ACHN (cell line): ENCODE data around the gene FAM163B.
A peak's percentile ranks its signal among the peaks of the same experiment; 100 is the strongest.

Experiments used
- DNase-seq: peaks from one replicate; pipeline ENCODE4 v3.0.0-alpha.2; 2015
- in situ Hi-C: cut with HindIII; loops from 2 replicates; pipeline ENCODE4 v1.10.0; 2017; ENCODE audit warnings: low sequenced_read_pairs, low pct_ligation_motif_present, low pct_unique_long_range_greater_than_20kb

FAM163B gene

GRCh38 chr9:133543772-133544467, 65.3 kb downstream of the FAM163B start:
- DNase-seq: no peak
- in situ Hi-C loops: no loop called here

GRCh38 chr9:133542002-133542401, 67.2 kb downstream of the FAM163B start:
- no peak for DNase-seq
- in situ Hi-C loops: no loop called here

- DNase-seq: no peak
- in situ Hi-C loops: no loop called here
Measured at GRCh38 chr9:133540698-133541025, 68.5 kb downstream of the FAM163B start.

- in situ Hi-C loops: no loop called here
- no peak for DNase-seq
Measured at GRCh38 chr9:133539991-133540697, 69.0 kb downstream of the FAM163B start.

- no peak for DNase-seq
- in situ Hi-C loops: no loop called here
Measured at GRCh38 chr9:133538851-133539833, 70.0 kb downstream of the FAM163B start.

- in situ Hi-C loops: no loop called here
- DNase-seq: no peak
Measured at GRCh38 chr9:133538176-133538575, 71.0 kb downstream of the FAM163B start.

GRCh38 chr9:133537257-133537656, 71.9 kb downstream of the FAM163B start:
- DNase-seq: no peak
- in situ Hi-C loops: no loop called here

GRCh38 chr9:133536536-133536935, 72.7 kb downstream of the FAM163B start:
- DNase-seq: no peak
- in situ Hi-C loops: no loop called here

- in situ Hi-C loops: no loop called here
- DNase-seq: no peak
Measured at GRCh38 chr9:133536080-133536479, 73.1 kb downstream of the FAM163B start.

GRCh38 chr9:133535306-133535877, 73.8 kb downstream of the FAM163B start:
- DNase-seq: no peak
- in situ Hi-C loops: no loop called here

GRCh38 chr9:133534346-133535291, 74.6 kb downstream of the FAM163B start, which contains the start of gene ADAMTSL2:
Gene ADAMTSL2 (plus strand): TSS chr9:133534704. CDS start chr9:133536713, 2,009 bp downstream.
- in situ Hi-C loops: no loop called here
- DNase-seq: no peak

- no peak for DNase-seq
- in situ Hi-C loops: no loop called here
Measured at GRCh38 chr9:133533857-133534256, 75.3 kb downstream of the FAM163B start.

- DNase-seq: peak; percentile 34
- in situ Hi-C loops: no loop called here
Measured at GRCh38 chr9:133532937-133533668, 76.1 kb downstream of the FAM163B start.

- no peak for DNase-seq
- in situ Hi-C loops: no loop called here
Measured at GRCh38 chr9:133531293-133531692, 77.9 kb downstream of the FAM163B start.

- in situ Hi-C loops: no loop called here
- no peak for DNase-seq
Measured at GRCh38 chr9:133529874-133530273, 79.3 kb downstream of the FAM163B start.

GRCh38 chr9:133529457-133529856, 79.7 kb downstream of the FAM163B start:
- no peak for DNase-seq
- in situ Hi-C loops: no loop called here

GRCh38 chr9:133528876-133529241, 80.3 kb downstream of the FAM163B start:
- DNase-seq: no peak
- in situ Hi-C loops: no loop called here
